HL-60 (cell line): ENCODE measurements around the gene RBM42.

Experiments
- DNase-seq, 2 experiments: peaks; one replicate each; pipeline ENCODE4 v3.0.0-alpha.2; 2010 to 2020; ENCODE audit warnings: low read depth in 1 of 2, low spot score in 1 of 2
- H3K27ac ChIP-seq: fragments of 250-450 bp; sonication (Bioruptor Pico); replicated peaks from 2 replicates; pipeline ENCODE4 v1.5.1; 2020; ENCODE audit warnings: mild to moderate bottlenecking, moderate library complexity
- H3K27me3 ChIP-seq: fragments of 250-450 bp; sonication (Bioruptor Pico); 2 replicates; pipeline ENCODE4 v1.5.1; 2021; ENCODE audit warnings: mild to moderate bottlenecking, moderate library complexity; ENCODE audit not compliant: insufficient read depth, poor library complexity, severe bottlenecking
- H3K4me3 ChIP-seq: replicated peaks from 2 replicates; pipeline ENCODE4 v1.5.1; 2011; ENCODE audit warnings: mild to moderate bottlenecking, control low read depth, low read length; ENCODE audit not compliant: insufficient read depth
- CTCF ChIP-seq: IDR thresholded peaks from one replicate; pipeline ENCODE4 v1.5.1; 2011; ENCODE audit warnings: low read length, control low read depth, inconsistent platforms; ENCODE audit not compliant: insufficient read depth
- GABPA ChIP-seq: IDR thresholded peaks from 2 replicates; pipeline ENCODE4 v1.6.1; 2012; ENCODE audit warnings: low read depth
- POLR2AphosphoS5 ChIP-seq: IDR thresholded peaks from 2 replicates; pipeline ENCODE4 v1.6.1; 2012; ENCODE audit warnings: low read depth
- REST ChIP-seq: IDR thresholded peaks from 2 replicates; pipeline ENCODE4 v1.6.1; 2012; ENCODE audit warnings: low read depth; ENCODE audit not compliant: insufficient replicate concordance
- SPI1 ChIP-seq: IDR thresholded peaks from 2 replicates; pipeline ENCODE4 v1.6.1; 2012; ENCODE audit warnings: low read depth, mild to moderate bottlenecking, borderline replicate concordance

RBM42 gene

GRCh38 chr19:35671818-35672217 is 43.0 kb downstream of the RBM42 start:
- DNase-seq, result no peak

GRCh38 chr19:35673121-35673804 is 44.4 kb downstream of the RBM42 start:
- Histone ChIP-seq H3K27me3 (peaks cover 28% of the 10 kb centered on the region), H3K27ac (no peak overlapping the region), H3K4me3 (no peak overlapping the region)
- no peak for DNase-seq
- no peak for TF ChIP-seq REST
- no peak for TF ChIP-seq CTCF
- TF ChIP-seq GABPA, result no peak
- TF ChIP-seq SPI1, result no peak
- no peak for TF ChIP-seq POLR2AphosphoS5

More at GRCh38 chr19:35671818-35672217, 43.0 kb downstream of the RBM42 start:
- Histone ChIP-seq H3K27me3 (peaks cover 28% of the 10 kb centered on the region), H3K4me3 (no peak overlapping the region), H3K27ac (no peak overlapping the region)
- no peak for TF ChIP-seq SPI1
- TF ChIP-seq REST, result no peak
- TF ChIP-seq CTCF, result no peak
- no peak for TF ChIP-seq GABPA
- TF ChIP-seq POLR2AphosphoS5, result no peak

GRCh38 chr19:35675589-35676140 is 46.8 kb downstream of the RBM42 start:
- TF ChIP-seq REST (no peak), POLR2AphosphoS5 (no peak), GABPA (no peak), SPI1 (no peak), CTCF (no peak)
- peaks cover 24% of the 10 kb centered on the region for H3K27me3 ChIP-seq
- no peak overlapping the region for H3K27ac ChIP-seq
- DNase-seq, result no peak
- no peak overlapping the region for H3K4me3 ChIP-seq
